A673 (cell line): ENCODE measurements around the gene ALOXE3.

ENCODE experiments used
- CTCF ChIP-seq: fragments of 300-800, 200-600 bp; sonication (generic); conservative IDR thresholded peaks from 2 replicates; pipeline ENCODE4 v1.5.1; 2017; ENCODE audit warnings: low read depth, mild to moderate bottlenecking, antibody characterized with exemption, low read length, moderate library complexity, mixed read lengths
- EZH2 ChIP-seq: fragments of 200-600 bp; sonication (generic); IDR thresholded peaks from 2 replicates; pipeline ENCODE4 v1.6.1; 2017; ENCODE audit warnings: borderline replicate concordance, low read depth, mild to moderate bottlenecking, mixed read lengths, antibody characterized with exemption, low read length; ENCODE audit not compliant: poor library complexity, severe bottlenecking

GRCh38 chr17:8152112-8152775, 33.9 kb upstream of the ALOXE3 start, which contains the start of gene PER1:
- TF ChIP-seq CTCF, result no peak
- TF ChIP-seq EZH2, result no peak
